Fibroblast of skin of abdomen (primary cell): ENCODE data around the gene CHRD.

Experiments
- DNase-seq: peaks from one replicate; pipeline ENCODE4 v3.0.0-alpha.2; 2013

Gene CHRD

DNA sequence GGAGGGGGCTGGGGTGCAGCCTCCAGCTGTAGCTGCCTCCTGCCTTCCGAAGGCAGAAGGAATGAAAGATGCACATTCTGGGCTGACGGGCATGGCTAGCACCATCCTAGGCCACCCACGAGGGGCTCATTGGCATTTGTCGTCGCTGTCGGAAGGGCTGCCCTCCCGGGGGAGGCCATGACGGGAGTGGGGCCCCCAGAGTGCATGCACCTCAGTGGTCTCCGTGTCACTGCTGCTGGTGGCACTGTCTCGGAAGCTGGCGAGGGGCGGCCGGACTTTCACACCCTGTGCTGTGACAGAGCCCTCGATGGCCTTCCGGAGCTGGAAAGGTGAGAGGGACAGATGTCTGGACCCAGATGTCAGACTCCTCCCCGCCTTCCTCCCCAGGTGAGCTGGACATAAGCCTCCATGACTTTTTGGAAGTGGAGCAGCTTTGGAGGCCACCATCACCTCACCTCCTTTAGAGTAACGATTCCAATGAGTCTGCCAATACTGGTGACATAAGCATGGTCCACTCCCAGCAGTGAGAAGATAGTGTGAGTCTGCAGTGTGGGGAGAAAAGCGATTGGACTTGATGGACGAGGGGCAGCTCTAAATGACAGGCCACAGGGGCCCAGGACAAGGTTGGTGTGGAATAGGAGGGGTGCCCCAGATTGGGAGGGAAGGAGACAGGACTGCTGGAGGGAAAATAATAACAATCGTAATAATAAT lies 33.2 kb upstream of the CHRD start:
- no peak for DNase-seq

DNA sequence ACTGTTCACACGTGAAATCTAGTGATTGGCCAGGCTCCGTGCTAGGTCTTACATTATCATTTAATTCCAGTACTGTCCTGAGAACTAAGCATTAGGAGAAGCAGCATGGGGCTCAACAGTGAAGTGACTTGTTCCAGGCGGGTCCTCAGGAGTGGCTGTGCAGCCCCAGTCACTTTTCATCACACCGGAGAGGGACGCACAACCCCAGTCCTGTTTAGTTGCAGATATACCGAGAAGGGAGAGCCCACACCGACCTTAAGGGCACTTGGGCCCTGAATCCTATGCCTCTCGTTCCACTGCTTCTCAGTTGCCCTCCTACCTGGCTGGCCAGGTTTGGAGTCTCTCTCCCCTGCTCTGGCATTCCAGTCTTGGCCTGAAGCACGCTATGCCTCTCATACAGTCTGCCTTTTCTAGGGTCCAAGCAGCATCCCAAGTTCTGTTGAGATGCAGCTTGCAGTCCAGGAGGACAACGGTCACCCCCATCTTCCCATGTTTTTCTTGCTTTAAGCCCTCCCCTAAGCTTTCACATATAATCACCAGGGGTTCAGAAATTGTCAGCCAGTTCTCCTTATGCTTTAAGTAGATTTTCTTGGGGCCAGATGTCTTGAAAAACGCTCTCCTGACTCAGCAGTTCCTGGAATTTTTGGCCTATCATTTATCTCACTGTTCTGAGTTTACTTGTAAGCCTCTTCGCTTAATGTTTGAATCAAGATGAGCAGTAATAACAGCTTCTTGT lies 32.4 kb upstream of the CHRD start:
- DNase-seq = peak; percentile 55

DNA sequence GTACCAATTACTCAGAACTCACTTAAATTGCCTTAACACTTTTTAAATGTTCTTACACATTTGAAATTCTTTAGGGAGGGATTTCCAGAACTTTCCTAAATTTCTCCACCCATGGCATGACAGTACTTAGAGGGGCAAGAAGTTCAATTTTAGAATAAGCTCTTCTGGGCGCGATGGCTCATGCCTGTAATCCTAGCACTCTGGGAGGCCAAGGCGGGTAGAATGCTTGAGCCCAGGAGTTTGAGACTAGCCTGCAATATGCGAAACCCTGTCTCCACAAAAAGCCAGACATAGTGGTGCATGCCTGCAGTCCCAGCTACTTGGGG lies 31.8 kb upstream of the CHRD start:
- no peak for DNase-seq

DNA sequence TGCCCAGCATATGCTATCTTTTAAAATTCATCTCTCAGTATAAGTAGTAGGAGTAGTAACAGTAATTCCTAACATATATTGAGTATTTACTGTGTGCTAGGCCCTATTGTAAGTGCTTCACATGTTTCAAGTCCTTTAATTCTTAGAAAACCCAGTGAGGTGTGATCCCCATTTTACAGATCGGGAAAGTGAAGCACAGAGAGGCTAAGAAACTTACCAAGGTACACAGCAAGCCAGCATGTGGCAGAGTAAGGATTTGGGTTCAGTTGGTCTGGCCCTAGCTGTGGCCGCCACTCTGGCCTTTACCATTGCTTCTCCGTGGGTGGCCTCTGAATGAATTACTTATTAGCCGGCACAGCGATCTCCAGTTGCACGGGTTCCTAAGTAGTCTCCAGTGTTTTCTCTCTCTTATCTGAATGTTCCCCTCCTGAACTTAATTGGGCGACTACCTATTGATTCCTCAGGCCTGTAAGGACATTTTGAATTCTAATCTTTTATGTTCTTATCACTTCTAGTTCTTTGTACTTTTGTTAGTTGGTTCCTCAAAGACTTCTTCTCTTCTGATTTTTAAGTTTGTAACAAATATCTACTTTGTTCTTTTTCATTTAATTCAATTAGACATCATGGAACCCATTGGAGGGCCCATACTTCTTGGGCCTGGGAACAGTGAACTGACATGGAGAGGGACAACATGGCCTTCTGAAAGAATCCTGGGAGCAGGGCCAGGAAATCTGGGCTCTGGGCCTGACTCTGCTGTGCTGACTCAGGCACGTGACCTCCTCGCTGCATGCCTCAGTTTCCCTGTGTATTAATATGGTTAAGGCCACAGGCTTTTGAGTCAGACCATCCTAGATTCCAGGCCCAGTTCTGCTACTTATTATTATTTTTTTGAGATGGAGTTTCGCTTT lies 30.0 kb upstream of the CHRD start:
- DNase-seq = no peak

DNA sequence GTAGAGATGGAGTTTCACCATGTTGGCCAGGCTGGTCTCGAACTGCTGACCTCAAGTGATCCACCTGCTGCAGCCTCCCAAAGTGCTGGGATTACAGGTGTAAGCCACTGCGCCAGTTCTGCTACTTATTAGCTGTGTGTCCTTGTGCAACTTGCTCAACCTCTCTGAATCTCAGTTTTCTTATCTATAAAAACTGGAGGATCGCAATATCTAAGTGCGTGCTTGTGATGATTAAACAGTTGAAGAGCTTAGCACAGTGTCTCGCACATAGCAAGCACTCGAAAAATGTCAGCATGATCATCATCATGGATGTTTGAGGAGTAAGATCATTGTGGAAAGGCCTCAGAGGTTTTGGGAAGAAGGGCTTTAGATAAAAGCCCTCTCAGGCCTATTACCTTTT lies 29.2 kb upstream of the CHRD start:
- no peak for DNase-seq

DNA sequence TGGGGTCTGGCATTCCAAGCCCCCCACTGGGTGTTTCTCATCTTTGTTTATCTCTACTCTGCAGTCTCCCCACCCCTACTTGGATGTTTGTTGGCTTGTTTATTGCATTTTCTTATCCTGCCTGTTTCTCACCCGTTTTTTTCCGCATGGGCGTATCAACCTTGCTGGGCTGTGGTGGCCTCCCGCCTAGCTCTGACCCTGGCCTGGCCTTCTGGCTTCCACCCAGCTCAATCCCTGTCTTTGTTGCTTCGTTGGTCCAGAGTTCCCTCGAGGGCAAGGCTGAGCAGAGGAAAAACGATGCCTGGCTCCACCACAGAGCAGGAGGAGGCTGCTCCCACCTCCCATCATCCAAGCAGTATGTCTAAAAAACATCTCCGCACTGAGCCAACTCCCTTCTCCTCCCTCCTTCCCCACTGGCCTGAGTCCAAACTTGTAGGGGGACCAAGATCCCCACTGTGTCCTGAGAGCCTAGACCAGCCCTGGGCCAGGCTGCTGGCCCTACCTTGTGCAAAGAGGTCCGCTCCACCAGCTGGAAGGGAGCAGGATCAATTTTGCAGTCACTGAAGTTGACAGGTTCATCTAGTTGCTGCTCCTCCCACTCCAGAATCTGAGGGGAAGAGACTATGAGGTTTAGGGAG lies 28.2 kb upstream of the CHRD start:
- no peak for DNase-seq

DNA sequence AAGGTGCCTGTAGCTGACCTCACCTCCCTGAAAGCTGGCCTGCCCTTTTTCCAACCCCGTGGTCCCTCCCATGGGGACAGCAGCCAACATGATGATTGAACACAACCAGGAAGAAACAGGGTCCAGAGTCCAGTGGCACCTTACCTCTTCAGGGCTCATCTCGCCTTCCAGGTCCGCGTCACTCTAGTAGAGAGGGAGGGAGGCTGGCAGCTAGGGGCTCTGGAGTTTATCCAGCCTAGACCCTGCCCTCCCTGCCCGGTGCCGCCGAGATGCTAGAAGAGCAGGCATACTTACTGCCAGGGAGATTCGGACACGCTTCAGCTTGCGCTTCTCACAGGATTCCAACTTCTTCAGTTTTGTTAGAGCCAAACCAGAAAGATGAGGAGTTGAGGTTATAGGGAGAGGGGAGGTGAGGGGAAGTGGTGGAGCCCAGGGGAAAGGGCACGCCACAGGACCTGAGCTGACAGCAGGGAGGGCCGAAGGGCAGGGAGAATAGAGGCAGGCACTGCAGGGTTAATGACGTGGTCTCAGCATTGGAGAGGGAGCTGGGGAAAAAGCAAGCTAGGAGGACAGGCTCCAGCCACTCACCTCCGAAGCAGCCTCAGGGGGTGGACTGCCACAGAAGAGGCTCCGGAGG lies 27.6 kb upstream of the CHRD start:
- DNase-seq = no peak

DNA sequence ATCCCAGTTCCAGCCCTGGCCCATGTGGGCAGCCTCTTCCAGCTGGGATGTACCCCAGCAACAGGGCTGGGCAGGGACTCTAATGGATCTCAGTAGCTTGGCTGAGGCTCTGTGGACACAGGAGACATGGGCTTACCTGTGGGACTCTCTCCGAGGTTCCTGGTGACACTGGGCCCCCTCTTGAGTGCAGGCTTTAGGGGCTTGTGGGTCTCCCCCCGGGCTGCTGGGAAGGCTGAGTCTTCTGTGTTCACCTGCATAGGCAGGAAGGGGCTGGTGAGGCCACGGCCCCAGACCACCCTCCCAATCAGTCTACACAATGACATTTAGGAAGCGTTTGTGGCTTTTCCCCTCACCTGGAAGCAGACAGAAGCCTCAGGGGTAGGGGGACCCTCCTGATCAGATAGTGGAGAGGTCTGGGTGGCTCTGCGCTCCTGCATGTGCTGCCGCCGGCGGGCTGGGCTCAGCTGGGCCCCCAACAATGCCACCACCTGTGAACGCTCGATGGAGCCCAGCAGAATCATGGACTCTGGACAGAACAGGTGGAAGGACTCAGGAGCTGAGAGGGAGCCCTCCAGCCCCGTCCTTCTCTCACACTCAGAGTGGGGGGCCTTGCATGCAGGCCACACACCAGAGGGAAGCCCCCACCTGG lies 26.8 kb upstream of the CHRD start:
- DNase-seq = no peak

DNA sequence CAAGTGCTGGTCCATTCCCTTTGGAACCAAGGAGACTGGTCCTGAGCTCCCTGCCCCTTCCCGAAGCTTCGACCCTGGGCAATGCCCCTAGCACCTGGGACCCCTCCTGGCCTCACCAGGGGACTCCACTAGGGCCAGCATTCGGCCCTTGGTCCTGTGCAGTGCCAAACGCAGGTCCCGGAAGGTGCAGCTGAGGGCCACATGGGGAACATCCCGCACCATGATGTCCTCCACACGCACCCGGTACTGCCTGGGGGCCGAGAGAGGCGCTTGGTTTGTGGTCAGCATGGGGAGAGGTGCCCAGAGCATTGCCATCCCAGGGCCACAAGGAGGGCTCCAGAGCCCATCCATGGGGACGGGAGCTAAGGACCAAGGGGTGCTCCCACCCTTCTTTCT lies 26.3 kb upstream of the CHRD start:
- DNase-seq = no peak

DNA sequence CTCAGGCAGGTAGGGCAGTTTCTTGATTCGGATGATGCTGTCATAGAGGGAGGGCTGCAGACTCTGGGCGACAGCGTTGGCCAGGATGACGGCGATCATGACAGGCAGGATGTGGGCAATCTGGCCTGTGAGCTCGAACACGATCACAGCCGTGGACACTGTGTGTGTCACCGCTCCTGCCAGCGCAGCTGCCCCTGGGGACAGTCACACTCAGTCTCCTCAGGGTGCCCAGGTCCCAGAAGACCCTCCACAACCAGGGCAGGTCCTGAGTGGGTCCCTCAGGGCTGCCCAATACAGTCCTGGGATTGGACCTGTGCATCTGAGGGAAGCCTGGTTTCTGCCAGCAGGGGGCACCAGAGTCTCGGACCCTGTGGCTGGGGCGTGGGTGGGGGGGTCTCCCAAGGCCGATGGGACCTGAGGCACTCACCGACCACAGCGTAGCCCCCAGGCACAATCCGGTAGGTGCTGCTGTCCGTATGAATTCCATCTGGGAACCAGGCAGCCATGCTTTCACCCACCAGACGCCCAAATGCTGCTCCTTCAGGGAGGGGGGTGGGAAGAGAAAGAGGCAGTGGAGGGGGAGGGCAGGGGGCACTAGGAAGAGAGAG lies 25.6 kb upstream of the CHRD start:
- peak; percentile 20 for DNase-seq

DNA sequence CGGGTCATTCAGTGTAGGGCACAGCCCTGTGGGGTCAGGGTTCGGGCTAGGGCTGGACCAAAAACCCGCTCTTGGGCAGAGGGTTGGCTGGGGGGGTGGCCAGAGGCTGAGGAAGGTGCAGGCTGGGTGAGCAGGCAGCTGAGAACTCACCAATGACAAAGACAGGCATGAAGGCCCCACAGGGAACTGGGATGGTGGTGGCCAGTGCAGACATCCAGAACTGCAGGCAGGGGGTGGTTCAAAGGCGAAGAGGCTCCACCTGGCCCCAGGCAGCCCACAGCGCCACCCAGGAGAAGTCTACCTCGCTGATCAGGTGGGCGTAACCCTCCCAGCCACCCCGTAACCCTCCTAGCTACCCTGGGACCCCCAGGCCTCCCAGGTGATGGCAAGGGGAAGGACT lies 25.1 kb upstream of the CHRD start:
- no peak for DNase-seq

DNA sequence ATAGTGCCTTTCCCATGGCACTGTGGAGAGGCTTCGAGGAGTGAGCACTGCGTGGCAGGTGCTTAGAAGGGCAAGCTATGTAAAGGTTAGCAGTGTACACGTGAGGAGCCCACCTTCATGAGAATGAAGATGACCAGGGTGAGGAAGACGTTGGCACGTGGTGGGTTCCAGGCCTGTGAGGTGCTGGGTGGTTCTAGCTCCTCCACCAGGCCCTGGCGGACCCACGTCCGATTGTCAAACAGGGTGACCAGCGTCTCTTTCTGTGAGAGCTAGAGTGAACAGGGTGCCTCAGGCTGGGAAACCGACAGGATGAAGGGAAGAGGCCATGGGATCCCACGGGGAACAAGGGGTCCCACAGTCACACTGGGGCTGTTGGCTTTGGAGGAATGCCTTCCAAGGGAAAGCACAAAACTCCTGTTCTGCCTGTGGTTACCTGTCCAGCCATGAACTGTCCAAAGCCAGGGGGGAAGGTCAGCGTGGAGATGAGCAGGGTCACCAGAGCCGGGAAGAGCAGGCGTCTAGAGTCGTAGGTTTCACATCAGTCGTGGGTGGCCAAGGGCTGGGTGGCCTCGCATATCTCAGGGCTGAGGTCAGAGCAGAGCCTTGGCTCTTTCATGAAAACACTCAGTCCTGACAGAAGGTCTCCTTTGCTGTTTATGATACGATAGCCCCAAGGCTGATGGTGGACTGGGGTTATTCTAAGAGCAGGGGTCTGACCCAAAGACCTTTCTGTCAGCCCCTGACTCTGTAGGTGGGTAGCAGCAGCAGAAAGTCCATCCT lies 24.4 kb upstream of the CHRD start:
- no peak for DNase-seq

DNA sequence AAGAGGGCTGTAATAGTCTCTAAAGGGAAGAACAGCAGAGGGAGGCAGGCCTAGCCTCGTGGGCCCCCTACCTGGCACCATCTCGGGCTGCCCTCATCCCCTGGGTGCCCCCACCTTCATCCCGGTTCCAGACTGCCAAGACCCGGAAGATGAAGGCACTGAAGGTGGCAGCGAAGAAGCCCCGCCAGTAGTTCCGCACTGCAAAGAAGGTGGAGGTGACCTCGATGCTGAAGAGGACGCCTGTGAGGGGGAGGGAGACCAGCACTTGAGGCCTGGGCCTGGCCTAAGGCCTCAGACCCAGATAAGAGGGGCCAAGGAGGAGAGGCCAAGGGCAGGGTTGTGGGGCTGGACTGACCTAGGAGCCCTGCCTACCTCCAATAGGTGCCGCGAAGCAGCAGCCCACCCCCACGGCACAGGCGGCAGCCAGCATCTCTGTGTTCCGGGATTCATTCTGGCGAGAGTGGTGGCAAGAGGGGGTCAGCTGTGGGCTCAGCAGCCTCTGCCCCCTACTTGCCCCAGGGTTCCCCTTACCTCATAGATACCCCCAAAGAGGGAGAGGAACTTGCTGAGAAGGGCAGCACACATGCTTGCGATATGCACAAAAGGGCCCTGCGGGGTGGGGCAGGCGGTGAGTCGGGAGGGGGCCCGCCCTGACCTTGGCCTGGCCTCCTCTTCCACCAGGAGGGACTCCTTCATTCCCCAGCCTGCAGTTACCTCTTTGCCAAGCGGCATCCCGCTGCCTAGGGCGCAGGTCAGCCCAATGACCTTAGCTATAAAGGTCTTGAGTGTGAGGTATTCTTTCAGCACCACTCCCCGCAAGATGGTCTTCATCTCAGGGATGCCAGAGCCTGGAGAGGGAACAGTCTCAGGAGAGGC lies 22.4 kb upstream of the CHRD start:
- DNase-seq = no peak

DNA sequence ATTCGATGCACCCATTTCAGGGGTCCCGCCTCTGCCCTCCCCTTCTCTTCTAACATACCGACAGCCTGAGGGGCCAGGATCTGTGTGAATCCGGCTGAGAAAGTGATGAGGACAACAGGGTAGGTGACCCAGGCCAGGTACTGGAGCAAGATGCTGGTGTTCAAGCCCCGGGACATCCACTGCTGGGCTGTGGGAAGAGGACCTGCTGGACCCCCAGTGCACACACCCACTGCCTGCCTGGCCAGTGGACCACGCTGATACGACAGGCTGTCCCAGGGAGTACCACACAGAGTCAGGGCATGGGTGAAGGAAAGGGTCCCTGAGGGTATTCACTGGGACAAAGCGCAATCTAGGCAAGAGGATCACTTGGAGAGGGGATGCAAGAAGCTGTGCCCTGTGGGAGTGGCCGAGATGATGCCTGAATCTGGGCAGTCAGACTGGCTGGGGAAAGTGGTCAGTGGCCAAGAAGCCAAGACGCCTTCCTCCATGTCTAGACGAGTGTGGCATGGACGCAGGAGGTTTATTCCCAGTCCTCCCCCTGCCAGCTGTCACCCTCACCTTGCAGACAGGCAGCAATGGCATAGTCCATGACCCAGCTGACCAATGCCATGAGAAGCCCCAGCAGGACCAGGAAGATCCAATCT lies 21.6 kb upstream of the CHRD start:
- no peak for DNase-seq

DNA sequence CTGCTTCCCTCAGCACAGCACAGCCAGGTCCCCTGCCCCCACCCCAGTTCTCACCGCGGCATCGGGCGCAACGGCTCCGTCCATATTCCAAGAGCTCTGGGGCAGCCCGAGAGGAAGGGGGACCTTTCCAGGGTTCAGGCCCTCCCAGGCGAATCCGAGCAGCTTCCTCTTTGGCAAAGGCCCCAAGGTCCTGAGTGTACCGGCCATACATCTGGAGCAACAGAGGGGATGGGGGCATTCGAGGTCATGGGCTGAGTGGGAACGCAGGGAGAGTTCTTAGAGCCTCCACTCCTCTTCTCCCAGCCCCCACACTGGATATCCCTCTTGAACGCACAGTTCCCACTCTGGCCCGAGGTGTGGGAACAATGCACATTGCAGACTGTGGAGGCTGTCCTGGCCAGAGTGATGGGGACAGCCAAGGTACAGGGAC lies 20.9 kb upstream of the CHRD start:
- no peak for DNase-seq

DNA sequence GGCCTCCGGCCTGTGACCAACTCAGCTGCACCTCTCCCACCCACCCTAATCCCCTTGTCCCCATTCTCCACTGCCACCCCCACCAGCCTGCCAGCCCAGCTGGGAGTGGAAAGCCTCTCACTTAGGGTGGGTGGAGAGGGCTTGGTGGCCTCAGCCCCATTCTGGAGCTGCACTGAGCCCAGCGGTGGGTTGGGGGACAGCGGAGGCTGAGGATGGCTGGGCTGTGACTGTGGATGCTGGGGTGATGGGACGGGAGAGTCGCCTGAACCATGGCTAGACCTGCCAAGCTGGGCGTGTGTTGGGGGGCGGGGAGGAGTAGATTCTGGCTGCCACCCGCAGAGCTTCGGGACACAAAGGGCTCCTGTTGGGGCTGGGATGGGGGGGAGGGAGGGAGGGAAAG lies 20.2 kb upstream of the CHRD start:
- DNase-seq = no peak

DNA sequence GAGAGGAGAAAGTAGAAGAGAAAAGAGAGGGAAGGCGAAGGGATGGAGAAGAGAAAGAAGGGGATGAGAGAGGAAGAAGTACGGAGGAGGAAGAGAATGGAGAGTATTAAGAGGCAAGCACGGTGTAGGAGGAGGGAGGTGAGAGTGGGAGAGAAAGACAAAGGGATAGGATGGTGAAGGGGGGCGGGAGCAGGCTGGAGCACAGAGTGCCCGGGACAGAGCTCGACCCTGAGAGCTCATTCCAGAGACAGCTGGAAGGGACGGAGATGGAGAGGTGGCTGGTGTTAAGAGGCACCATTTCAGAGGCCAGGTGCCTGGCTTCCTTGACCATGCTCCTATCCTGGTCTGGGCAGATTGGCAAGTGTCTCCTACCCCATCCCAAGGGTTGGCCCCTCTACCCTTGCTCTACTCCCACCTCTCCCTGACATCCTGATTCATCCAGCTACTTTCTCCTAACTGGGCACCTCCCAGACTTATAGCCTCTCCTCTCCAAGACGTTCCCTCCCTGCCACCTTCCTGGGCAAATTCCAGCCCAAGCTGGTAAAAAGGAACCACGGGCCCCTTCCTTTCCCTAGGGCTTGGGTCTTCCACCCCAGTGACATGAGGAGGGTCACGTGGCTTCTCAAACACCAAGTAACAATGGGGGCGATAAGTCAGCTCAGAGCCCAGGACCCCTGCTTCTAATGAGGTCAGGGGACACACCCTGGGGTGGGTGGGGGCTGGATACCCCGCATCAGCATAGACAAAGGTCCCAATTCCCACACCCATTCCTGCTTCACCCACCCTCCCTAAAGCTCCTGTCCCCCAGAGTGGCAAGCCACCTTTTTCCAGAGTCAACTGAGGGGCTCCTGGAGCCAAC lies 19.6 kb upstream of the CHRD start:
- no peak for DNase-seq

DNA sequence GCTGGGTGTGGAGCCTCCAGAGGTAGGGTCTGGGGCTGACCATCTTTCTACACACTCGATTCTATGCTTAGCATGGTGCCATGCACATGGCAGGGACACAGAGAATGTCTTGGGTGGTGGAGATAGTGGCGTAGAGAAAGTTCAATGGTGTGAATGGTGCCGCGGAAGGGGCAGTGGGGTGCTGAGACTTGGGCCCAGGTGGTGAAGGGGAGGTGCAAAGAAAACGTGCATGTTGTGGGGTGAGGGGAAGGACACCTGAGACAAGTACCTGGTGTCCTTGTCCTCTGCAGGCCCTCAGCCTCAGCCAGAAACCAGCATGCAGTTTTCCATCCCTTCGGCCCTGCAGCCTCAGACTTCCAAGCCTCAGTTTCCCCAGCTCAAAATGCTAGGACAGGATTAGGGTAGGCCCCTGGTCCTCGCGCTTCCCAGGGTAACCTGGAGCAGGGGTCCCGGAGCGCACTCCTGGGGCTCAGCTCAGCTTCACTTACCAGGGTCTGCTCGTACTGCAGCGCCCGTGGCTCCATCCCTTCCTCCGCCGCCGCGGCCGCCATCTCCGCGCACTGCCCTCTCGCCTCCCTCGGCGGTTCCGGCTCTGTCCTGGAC lies 18.8 kb upstream of the CHRD start:
- DNase-seq = no peak
